Inflammatory macrophage treated with lipopolysaccharide for 1 hour (primary cell): ENCODE results near the gene FBXO24.

Source experiments
- DNase-seq, 2 donors: peaks; one replicate each; pipeline ENCODE4 v3.0.0-alpha.2; 2020 to 2022

FBXO24 gene

DNA sequence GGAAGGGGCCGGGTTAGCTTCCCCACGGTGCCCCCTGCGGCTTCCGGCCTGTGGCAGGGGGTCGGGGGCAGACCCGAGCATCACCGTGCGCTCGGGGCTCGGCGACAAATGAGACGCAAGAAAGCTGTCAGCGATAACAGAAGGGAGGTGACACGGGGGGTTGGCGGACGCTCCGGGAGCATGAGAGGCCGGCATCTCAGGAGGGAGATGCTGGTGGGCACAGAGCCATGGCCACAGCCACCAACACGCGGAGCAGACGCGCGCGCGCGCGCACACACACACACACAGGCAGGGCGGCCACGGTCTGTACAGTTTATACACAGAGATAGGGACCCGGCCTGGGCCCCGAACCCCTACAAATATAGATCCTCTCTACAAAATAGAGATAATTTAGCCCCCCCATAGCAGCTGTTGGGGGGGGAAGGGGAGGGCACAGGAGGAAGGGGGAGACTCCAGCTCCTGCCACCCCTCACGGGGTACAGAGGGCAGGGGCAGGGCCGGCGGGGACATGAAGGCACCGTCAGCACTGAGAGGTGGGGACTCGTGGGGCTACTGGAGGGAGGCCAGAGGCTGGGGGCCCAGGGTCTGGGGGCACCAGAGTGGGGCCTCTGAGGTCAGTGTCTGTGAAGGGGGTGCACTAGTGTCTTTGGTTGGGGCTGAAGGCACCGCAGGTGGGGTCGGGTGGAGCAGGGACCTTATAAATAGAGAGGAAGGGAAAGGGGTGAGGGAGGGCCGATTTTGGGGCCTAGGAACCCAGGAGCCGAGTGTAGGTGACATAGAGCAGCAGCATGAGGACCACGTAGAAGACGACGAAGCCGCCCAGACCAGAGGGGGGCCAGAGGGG, 11.5 kb upstream of the FBXO24 start:
- DNase-seq: no peak

DNA sequence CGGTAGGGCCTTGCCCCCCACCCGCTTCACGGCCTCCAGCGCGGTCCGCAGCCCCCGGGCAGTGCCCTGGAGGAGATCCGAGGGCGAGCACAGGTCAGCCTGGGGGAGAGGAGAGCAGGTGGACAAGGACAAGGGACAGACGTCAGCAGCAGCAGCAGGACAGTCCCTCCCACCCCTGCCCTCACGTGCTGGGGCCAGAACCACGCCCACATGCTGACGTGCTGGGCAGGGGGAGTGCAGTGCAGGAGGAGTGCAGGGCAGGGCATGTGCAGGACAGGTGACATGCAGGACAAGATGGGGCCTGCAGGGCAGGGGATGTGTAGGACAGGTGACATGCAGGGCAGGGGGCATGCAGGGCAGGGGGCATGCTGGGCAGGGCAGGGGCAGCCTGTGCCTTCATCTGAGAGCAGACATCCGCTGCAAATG, 10.9 kb upstream of the FBXO24 start:
- no peak for DNase-seq

DNA sequence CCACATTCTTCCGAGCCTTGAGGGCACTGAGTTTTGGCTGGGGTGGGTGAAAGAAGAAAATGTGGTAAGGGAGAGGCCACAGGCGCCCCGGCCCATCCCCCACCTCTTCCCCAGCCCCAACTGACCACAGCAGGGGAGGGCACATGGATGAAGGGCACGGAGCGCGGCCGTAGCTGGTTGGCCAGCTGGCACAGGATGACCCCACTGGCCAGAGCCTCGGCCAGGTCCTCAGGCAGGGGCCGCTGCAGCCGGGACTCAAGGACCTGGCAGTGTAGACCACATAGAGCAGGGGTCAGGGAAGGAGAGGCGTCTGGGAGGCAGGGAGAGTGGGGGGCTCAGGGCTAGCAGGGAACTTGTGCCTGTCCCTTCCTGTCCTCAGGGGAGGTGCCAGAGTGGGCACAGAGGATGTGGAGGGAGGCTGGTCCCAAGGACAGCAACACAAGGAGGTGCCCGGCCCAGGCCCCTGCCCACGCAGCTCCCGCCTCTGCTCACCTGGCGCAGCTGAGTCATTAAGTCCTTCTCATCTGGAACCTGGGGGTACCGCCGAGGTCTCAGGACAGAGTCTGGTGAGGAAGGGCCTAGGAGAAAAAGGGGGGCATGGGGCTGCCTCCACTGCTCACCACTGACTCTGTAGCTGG, 10.3 kb upstream of the FBXO24 start:
- DNase-seq: no peak

DNA sequence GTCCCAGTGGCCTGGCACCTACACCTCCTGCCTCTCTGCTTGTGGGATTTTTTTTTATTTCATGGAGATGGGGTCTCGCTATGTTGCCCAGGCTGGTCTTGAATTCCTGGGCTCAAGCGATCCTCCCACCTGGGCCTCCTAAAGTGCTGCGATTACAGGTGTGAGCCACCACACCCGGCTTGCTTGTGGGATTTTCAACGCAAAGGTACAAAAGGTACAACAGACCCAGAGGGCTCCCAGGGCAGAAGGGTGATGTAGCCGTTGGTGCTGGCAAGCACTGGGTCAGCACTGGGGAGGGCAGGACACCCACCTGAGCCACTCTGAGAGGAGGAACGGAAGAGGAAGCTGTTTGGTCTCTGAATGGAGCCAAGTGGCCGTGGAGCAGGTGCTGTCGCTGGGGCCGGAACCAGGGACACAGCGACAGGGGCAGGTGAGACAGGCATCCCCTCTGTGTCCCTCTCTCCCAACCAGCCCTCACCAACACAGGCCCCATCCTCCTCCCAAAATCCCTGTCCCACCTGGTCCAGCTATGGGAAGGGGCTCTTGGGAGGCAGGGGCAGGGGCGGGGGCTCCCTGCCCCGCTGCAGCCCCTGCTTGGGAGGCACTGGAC, 9.6 kb upstream of the FBXO24 start:
- no peak for DNase-seq

DNA sequence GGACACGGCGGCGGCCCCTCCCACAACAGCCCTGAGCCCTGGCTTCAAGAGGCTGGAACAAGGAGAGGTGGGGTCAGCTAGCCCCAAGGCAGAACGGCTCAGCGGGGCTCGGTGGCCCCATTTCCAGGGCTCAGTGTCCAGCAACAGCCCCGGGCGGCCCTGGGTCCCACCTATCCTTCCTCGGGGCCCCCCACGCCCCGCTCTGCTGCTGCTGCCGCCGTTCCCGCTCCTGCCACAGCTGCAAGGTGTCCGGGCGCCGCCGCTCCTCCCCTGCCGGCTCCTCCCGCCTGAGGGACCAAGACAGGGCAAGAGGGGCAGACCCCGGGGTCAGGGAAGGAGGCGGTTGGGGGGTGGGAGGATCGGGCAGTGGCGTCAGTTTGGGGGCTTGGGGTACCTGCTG, 9.0 kb upstream of the FBXO24 start:
- no peak for DNase-seq

DNA sequence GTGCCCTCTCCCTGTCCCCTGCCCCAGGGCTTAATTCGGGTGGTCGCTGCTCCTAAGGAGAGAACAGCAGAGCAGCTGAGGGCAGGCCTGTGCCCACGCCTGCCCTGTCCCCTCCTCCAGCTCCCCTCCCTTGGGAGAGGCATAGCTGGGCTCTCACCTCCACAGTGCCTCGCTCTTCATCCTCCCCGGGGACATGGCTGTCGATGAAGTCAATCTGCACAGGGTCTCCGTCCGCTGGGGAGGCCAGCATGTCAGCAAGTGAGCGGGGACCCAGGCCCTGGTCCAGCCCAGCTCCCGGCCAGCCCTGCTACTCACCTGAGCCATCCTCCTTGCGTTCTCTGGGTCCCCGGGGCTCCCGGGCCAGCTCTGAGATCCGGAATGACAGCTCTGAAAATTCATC, 8.6 kb upstream of the FBXO24 start:
- no peak for DNase-seq

DNA sequence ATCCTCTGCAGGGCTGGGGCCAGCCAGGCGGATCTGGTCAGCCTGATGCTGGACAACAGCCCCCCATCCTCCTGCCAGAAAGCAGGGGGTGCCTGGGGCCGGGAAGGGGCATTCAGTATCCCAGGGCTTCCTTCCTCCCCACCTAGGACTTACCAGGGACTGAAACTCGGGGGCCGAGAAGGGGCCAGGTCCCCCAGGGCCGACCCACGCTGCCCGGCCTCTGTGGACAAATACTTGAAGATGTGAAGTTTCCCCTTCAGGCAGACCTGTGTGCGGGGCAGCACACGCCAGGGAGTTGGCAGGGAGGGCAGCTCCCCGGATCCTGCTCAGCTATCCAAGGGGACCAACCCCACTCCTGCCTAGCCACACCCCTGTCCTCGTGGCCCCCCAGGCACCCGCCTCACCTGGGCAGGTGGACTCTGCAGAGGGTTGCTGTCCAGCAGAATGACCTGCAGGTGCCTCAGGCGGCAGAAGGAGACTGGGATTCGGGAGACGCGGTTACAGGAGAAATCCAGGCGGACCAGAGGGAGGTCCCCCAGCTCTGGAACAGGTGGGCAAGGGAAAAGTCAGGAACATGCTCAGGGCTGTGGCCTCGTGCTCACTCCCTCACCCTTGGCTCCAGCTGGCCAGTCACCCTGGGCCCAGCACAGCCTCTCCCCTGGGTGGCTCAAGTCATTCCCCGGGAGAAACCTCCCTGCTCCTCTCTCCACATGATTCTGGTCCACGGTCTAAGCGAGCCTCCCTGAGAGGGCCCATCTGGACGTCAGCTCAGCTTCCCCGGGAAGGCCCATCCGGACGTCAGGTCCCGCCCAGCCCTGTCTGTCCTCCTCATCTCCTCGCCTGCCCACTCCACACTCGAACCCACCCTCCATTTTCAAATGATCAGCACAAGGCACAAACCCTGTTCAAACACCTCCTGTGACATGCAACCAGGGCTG, 7.6 kb upstream of the FBXO24 start:
- DNase-seq: no peak

DNA sequence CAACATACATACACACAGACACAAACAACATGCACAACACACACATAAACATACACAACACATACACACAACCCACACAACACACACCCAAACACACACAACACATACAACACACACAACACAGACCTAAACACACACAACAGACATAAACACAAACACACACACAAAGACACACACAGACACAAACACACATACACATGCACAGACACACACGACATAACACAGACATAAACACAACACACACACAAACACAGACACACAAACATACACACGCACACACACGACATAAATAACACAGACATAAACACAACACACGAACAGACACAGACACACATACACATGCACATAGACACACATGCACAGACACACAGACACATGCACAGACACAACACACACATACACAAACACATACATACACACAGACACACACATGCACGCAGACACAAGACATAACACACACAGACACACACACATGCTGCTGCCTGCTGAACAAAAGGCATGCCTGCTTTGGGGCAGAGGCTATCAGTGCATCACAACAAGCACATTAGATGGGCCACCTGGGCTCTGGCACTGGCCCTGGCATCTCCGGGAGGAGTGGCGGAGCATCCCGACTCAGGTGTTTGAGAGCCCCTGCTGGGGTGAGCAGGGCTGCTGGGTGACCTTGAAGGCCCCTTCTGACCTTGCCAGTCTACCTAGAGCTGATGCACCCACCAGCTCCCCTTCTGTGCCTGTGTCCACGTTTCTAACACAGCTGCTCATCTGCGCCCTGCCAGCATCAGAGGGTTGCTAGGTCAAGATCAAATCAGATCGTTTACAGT, 5.5 kb upstream of the FBXO24 start:
- DNase-seq: no peak

DNA sequence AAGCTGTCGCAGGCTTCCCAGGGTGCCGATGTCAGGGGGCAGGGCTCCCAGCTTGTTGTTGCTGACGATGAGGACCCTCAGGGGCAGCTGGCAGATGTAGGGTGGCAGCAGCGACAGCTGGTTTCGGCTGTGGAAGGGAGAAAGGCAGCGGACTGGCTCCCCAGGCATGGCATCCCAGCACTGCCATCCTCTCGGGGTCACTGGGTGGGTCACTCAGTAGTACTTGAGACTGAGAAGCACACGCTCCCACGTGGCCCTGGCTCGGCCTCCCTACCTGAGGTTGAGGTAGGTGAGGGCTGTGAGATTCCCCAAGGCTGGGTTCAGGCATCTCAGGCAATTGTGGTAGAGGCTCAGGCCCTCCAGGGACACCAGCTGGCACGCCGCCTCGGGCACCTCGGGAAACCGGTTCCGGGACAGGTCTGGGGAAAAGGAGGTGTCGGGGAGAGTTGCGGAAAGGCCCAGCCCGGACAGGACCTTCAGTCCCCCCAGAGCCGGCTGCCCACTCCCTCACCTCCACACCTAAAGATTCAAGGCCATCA, 4.0 kb upstream of the FBXO24 start:
- no peak for DNase-seq

DNA sequence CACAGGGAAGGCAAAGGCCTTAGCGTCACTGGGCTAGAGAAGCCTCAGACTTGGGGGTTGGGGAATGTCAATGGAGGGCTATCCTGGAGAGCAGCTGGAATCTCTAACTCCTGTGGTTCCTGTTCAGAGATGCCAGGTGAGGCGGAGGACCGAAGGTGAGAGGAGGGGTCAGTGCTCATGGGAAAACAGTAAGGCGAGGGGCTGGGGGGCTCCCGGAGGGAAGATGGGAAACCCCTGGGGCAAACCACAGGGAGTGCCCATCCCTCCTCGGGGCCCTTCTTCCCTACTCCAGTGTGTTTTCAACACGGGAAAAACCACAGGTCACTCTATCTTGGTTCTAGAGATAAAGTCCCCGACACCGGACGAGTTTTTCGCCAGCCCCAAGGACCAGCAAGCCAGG, 3.5 kb upstream of the FBXO24 start:
- DNase-seq: no peak

DNA sequence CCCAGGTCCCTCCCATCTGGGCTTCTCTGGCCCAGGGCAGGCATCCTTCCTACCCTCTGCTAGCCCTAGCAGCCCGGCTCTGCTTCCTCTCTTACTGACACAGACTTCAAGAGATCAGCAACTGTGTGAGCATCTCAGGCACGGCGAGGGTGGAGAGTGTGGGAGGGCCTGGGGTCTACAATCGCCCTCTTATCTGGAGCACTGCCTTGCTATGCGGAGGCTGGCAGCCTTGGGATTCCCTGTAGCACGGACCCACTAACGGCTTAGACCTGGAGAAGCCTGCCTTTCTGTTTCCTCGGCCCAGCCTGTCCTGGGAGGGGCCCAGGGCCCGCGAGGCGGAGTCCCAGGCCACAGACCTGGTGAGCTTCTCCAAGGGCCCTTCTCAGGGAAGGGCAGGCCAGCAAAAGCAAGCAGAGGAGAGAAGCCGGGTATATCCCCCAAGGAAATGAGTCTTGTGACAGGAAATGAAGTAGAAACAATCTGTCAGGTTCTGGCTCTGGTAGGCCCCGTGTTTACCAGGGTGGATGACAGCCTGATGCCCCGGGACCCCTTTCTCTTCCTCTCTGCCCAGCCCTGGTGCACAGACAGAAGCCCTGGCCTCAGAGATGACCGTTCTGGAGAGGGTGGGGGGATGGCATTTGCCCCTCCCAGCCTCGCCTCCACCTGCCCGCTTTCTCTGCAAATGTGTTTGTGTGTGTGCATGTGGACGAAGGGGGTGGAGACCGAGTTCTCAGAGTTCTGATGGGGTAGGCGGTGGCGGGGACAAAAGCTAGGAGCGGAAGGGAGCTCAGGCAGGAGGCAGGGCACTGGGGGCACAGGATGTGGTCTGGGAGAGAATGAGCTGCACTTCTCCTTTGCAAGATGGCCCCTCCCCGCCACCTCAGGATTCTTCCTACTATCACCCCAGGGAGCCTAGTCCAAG, 2.7 kb upstream of the FBXO24 start:
- peak; percentile 75 to 83 for DNase-seq

DNA sequence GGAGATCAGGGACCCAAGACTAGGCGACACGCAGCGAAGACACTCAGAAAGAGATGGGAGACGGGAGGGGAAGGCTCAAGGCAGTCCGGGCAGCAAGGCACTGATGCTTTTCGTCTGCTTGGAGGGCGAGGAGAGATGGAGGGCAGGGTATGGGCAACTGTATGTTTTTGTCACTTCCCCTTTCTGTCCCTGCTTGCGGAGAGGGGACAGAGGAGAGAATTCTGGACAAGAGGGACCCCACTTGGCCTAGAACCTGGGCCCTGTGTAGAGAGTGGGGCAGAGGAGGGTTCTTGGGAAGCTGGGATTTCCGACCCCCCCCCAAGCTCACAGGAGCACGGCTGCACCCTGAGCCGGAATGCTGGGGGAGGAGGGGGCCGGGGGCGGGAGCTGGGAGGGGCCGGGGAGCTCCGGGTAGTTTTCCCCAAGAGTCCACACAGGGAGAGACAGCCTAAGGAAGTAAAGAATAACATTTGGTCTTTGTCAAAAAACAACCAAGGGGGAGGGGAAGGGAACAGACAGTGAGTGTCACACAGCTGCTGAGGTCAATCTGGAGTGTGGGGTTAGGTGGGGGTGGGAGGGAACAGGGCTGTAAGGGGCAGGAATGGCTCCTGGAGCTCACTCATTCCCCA, 2.0 kb upstream of the FBXO24 start:
- peak; percentile 68 to 89 for DNase-seq

DNA sequence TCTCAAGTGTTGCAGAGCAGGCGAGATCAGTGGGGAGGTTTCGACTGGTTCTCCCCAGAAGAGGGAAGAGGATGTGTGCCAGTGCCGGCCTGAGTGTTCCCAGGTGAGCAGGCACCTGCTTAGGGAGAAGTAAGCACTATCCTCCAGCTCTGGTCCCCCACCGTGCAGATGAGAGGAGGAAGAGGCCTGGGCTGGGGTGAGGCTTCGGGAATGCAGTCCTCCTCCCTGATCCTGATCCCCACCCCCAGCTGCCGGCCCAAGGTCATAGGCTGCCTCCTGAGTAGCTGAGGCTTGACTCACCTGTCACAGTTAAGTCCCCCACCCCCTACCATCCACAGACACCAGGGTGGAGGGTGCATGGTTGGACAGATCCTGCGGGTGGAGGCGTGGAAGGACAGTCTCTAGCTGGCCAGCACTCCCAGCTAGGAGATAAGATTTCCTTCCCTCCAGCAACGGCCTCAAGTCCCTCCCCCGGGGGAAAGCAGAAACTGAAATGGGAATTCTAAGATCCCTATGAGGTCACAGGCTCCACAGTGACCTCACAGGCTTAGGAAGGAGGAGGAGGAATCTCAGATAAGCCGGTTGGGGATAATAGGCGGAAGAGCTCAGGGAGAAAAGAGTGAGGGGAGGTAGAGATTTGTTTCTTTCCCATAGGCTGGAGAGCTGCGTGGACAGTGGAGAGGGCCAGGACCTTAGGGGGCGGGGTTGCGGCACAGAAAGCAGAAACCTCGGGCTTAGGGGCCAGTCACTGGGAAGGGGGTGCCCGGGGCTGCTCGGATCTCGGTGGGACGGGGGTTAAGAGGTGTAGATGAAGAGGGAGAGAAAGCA, 1.2 kb upstream of the FBXO24 start:
- DNase-seq: peak; percentile 69 to 80

DNA sequence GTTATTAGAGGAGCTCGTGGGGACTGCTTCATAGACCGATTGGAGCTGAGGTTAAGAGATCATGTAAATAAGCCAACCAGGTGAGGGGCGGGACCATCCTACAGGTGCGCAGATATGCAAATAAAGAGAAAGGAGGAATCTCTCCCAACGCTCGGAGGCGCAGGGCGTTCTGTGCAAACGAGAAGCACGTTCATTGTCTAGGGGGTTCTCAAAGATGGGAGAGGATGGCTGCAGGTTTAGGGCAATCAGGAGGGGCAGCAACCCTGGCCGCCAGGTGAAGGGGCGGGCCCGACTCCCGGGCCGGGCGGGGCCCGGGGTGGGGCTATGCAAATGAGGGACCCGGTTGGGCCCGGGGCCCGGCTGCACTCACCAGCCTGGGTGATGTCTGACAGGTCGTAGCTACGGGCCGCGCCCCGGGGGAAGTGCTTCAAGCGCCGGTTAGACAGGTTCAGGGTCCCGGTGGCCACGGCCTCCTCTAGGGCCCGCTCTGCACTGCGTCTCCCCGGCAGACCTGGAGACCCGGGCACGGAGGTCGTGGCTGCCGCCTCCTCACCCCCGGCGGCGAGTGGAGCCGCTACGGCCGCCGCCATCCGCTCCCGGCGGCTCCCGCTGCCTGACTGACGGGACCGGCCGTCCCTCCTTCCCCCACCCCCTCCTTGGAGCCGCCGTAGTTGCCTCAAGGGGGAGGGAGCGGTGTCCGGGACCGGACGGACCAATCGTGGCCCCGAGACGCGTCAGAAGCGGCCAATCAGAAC, 440 bp upstream of the FBXO24 start, which contains the start of gene LRCH4:
Gene LRCH4, minus strand, starts transcription at position 619 of the 755 bp plus-strand sequence. Its CDS starts 29 bp downstream, at position 590.
- DNase-seq: no peak

DNA sequence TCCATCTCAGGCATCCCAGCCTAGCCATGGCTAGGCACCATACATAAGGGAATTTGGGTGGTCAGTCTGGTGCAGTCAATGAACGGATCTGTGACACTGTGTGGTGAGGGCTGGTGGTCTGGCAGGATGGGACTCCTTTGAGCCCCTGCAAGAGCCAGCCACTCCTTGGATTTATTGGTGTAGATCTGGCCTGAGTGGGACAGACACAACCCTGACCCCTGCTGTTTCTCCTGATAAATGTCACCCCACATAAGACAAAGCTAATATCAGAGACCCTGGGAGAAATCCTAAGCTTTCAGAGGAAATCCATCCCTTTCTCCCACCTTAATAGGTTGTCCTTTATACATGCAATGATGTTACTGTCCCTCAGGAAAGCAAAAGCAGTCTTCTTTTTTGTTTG, 2.3 kb downstream of the FBXO24 start:
- peak; percentile 17 to 43 for DNase-seq

DNA sequence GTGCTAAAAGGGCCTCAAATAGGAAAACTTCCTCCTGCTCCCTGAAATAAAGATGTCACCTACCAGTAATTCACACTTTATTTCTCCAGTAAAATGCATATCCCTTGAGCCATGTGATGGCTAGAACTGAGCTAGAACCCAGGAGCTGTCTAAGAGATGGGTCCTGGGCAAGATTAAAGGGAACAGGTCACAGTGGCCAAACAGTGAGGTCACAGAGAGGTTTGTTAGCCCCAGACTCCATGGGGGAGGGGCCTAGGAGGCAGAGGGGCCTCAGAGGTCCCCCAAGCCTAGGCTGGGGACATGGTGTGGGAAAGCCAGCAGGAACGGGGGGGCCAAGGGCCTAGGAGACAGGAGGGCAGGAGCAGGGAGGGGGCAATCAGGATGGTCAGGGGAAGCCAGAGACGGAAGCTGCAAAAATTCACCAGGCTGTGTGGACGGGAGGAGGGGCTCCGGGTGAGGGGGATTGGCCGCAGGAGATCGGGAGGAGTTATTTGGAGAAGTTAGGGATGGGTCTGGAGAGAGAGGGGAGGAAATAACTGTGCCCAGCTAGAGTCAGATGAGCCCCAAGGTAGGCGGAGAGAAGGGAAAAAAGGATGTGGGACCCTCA, 3.3 kb downstream of the FBXO24 start:
- no peak for DNase-seq

DNA sequence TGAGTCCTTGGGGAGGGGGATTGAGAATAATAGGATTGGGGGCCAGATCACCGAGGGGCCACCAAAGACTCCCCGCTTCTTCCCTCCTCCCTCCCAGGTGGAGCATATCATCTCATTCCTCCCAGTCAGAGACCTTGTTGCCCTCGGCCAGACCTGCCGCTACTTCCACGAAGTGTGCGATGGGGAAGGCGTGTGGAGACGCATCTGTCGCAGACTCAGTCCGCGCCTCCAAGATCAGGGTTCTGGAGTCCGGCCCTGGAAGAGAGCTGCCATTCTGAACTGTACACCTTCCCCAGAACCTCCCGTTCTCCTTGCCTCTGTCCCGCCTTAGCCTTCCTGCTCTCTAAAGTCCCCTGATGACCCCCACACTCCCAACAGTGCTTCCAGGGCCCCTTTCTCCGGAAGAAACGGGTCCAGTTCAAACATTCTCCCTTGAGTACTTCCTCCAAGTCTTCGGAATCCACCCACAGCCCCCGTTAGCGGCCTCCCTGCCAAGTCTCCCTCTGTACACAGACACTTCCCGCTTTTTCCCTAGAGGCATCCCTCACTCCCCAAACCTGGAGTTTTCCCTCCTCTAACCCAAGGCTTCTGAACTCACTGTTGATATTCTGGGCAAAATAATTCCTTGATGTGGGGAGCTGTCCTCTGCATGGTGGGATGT, 4.1 kb downstream of the FBXO24 start:
- no peak for DNase-seq
